Measurements from ENCODE around the gene KCNA5.

The KCNA5 gene

DNA sequence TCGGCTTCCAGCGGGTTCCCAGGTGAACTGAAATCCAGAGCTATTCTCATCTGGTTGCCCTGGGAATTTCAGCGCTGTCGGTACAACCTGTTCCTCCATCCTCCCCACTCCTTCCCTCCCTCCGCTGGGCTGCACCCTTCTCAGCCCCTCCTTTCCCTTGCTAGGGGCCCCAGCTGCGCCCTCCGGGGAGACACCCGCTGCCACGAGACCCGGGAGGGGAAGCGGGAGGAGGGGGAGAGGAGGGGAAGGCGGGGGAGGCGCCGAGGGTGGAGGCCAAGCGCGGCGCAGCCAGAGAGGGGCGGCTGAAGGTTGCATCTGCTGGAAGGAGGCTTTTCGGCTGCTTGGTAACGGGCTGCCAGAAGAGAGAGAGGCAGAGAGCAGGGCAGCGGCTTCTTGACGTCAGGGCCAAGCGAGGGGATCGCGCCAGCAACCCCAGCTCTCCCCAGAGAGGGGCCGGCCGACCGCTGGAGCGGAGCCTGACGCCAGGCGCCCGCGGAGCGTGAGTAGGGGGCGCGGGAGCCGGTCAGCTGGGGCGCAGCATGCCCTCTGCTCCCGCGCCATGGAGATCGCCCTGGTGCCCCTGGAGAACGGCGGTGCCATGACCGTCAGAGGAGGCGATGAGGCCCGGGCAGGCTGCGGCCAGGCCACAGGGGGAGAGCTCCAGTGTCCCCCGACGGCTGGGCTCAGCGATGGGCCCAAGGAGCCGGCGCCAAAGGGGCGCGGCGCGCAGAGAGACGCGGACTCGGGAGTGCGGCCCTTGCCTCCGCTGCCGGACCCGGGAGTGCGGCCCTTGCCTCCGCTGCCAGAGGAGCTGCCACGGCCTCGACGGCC, at the start of gene KCNA5:
Gene KCNA5, plus strand, starts transcription at position 291 of the 831 bp plus-strand sequence. Its CDS starts 269 bp downstream, at position 560.
- Mint-ChIP-seq H3K36me3 (ENCODE audit: low read depth) (peaks cover 5% of the 10 kb centered on the region), H3K4me1 (ENCODE audit: low read depth) (no peaks in the 10 kb centered on the region), H3K27me3 (peaks cover 50% of the 10 kb centered on the region), H3K9me3 (no peaks in the 10 kb centered on the region), H3K4me3 (no peak within 1 kb of the TSS), H3K27ac (no peak within 1 kb of the TSS)

DNA sequence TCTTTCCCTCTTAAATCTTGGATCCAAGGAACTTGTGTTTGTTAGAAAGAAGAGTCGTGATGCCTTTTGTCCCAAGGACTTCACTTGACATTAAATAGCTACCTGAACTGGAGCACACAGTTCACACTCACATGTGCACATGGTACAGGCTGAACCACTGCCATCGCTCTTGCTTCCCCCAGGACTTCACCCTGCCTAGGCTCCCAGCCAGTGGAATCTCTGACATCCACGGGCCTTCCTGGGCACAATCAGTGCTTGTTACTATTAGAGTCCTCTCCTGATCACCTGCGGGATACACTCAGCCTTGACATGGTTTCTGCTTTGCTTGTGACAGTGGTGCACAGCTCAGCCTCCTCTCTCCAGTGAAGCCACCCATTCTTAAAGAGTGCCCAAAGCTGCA, 49.1 kb upstream of the KCNA5 start:
- Mint-ChIP-seq H3K27me3 (peaks cover 23% of the 10 kb centered on the region), H3K9me3 (no peaks in the 10 kb centered on the region), H3K27ac (no peak overlapping the region), H3K4me1 (ENCODE audit: low read depth) (no peaks in the 10 kb centered on the region), H3K4me3 (no peak overlapping the region), H3K36me3 (ENCODE audit: low read depth) (no peaks in the 10 kb centered on the region)

DNA sequence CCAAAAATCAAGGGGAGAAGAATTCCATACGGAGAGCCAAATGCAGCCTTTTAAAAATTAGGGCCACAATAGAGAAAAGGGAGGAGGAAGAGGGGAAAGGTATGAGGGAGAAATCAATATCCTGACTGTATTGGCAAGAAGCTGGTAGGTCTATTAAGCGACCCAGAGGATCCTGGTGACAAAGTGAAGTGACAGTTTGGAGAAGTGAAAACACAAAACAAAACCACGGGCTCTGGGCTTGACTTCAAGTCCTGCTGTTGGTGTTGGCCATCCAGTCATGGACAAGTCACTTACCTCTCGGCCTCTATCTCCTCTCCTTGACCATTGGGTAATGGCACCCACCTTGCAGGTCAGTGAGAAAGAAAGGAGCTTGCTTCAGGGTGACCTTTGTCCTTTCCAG, 47.0 kb upstream of the KCNA5 start:
- no peaks in the 10 kb centered on the region for H3K4me1 Mint-ChIP-seq (ENCODE audit: low read depth)
- H3K36me3 Mint-ChIP-seq (ENCODE audit: low read depth): no peaks in the 10 kb centered on the region
- H3K4me3 Mint-ChIP-seq: no peak overlapping the region
- H3K27ac Mint-ChIP-seq: no peak overlapping the region
- H3K27me3 Mint-ChIP-seq: peaks cover 16% of the 10 kb centered on the region
- H3K9me3 Mint-ChIP-seq: no peaks in the 10 kb centered on the region

DNA sequence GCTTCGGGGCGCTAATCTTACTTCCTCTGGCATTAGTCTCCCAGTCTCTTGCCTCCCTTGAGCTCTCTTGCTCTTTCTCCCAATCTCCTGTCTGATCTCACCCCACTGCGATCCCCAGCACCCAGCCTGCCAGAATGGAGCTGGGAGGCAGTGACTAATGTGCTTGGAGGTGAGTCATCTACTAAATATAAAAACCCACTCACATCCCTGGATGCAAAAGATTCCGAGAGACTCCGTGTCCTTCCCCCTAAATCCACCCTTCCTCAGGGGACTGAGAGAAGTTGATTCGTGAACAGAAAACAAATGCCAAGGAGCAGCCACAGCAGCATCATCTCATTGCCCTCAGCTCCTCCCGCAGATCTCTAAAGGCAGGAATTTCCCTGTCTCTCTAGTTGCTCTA, 45.7 kb upstream of the KCNA5 start:
- Mint-ChIP-seq H3K27ac (no peak overlapping the region), H3K9me3 (no peaks in the 10 kb centered on the region), H3K4me3 (no peak overlapping the region), H3K27me3 (peaks cover 15% of the 10 kb centered on the region), H3K36me3 (ENCODE audit: low read depth) (no peaks in the 10 kb centered on the region), H3K4me1 (ENCODE audit: low read depth) (no peaks in the 10 kb centered on the region)

DNA sequence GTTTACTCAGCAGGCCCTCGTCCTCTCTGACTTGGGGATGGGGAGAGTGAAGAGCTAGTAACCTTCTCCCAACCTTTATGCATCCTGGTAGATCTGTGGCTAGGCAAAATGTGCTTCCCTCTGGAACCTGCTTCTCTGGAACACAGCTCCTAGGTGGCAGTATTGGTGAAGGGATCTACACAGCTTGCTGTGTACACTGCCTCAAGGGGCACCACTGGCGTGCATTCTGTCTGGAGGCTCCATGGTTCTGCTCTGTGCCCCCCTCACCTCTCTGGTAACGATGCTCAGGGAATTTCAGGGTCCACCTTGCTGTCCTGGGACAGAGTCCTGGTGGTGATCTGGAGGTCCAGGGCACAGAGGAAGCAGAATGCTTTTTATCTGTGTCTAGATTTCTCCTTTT, 43.5 kb upstream of the KCNA5 start:
- no peaks in the 10 kb centered on the region for H3K4me1 Mint-ChIP-seq (ENCODE audit: low read depth)
- H3K36me3 Mint-ChIP-seq (ENCODE audit: low read depth): no peaks in the 10 kb centered on the region
- H3K27ac Mint-ChIP-seq: no peak overlapping the region
- no peaks in the 10 kb centered on the region for H3K9me3 Mint-ChIP-seq
- peaks cover 19% of the 10 kb centered on the region for H3K27me3 Mint-ChIP-seq
- H3K4me3 Mint-ChIP-seq: no peak overlapping the region

DNA sequence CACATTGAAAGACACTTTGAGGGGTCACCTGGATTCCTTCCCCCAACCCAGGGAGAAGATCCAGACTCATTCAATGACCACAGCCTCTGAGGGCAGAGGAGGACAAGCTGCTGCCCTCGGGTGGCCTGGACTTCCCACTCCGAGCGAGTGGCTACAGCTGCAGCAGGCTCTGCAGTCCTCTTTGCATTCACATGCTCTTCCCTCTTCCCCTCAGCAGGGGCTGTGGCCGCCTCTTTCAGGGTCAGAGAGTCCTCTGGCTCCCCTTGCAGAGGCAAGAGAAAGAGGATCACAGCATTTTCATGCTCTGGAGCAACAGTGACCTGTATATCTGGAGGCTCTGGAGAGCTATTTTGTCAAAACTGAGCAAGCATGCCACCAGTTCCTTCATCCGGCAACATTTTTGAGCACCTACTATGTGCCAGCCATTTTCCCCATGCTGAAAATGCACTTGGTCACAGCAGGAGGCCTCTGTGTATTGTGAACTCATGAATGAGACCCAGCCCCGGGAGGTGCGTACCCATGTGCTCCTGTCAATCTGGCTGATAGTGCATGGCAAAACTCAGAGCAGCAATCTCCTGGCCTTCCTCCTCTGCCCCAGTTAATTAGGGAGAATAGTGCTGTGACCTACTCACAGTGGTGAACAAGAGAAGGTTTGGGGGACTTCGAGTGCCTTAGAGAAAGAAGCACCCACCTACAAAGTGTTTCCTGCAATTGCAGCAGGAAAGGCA, 42.9 kb upstream of the KCNA5 start:
- H3K9me3 Mint-ChIP-seq: no peaks in the 10 kb centered on the region
- no peaks in the 10 kb centered on the region for H3K36me3 Mint-ChIP-seq (ENCODE audit: low read depth)
- H3K4me3 Mint-ChIP-seq: no peak overlapping the region
- no peaks in the 10 kb centered on the region for H3K4me1 Mint-ChIP-seq (ENCODE audit: low read depth)
- no peak overlapping the region for H3K27ac Mint-ChIP-seq
- peaks cover 23% of the 10 kb centered on the region for H3K27me3 Mint-ChIP-seq

DNA sequence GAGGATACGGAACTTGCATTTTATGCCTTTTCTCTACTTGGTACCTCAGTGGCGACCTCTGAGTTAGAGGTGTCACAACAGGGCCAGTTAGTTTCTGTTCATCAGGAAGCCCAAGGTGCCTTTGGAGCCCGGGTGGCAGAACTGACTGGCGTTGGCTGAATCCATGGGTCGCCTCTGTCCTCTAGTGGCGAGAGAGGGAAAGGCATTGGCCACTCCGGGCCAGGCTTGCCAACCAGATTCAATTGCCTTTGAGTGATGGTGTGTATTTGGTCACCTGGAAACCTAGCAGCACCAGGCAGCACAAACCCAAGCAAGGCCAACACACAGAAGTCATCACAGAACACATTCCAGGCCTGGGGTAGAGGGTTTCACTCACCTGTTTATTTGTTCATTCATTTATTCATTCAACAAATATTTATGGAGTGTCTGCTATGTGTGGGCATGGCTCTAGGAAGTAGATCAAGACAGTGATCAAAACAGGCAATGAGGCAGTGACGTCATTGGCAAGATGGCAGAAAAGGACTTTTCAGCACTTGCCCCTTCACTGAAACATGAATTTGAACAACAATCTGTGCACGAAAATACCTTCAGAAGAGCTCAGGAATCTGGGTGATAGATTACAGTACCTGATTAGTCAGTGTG, 40.5 kb upstream of the KCNA5 start:
- H3K9me3 Mint-ChIP-seq: no peaks in the 10 kb centered on the region
- H3K27me3 Mint-ChIP-seq: peaks cover 34% of the 10 kb centered on the region
- H3K27ac Mint-ChIP-seq: no peak overlapping the region
- no peak overlapping the region for H3K4me3 Mint-ChIP-seq
- H3K4me1 Mint-ChIP-seq (ENCODE audit: low read depth): no peaks in the 10 kb centered on the region
- no peaks in the 10 kb centered on the region for H3K36me3 Mint-ChIP-seq (ENCODE audit: low read depth)

DNA sequence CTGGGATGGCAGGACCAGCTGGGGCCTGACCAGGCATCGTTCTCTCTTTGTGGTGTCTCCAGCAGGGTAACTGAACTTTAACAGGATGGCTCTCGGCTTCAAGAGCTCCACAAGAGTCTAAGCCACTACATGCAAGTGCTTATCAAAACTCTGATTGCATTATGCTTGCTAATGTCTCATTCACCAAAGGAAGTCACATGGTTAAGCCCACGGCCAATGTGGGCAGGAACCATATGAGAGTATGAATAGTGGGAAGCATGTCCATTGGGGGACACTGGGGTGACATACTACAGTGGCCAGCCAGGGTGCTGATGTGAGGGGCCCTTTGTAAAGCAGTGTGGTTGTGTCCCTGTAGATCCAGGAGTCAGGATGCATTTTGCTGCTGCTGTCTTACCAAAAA, 35.0 kb upstream of the KCNA5 start:
- Mint-ChIP-seq H3K27me3 (peaks cover 25% of the 10 kb centered on the region), H3K9me3 (no peaks in the 10 kb centered on the region), H3K4me1 (ENCODE audit: low read depth) (no peaks in the 10 kb centered on the region)

DNA sequence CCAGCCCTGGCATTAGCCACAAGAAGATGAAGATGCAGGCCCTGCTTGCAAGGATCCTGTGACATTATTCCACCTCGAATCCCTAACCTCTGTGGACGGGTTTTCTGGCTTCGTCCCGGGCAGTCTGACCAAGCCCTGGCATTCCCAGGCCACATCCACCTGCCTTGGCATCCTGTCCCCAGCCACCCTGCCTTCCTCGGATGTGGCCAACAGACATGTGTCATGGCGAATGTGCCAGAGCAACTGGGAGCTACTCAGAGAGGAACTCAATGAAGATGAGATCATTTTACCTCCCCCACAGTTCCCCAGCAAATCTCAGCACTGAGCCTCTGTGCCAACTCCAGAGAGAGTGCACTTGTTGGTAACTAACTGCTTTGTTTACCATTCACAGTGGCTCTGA, 33.5 kb upstream of the KCNA5 start:
- H3K4me1 Mint-ChIP-seq (ENCODE audit: low read depth): no peaks in the 10 kb centered on the region
- H3K9me3 Mint-ChIP-seq: no peaks in the 10 kb centered on the region
- H3K27me3 Mint-ChIP-seq: peaks cover 23% of the 10 kb centered on the region
- H3K27ac Mint-ChIP-seq: no peak overlapping the region
- no peaks in the 10 kb centered on the region for H3K36me3 Mint-ChIP-seq (ENCODE audit: low read depth)
- H3K4me3 Mint-ChIP-seq: no peak overlapping the region

More for the DNA sequence above, 35.0 kb upstream of the KCNA5 start:
- Mint-ChIP-seq H3K27ac (no peak overlapping the region), H3K4me3 (no peak overlapping the region), H3K36me3 (ENCODE audit: low read depth) (no peaks in the 10 kb centered on the region)

DNA sequence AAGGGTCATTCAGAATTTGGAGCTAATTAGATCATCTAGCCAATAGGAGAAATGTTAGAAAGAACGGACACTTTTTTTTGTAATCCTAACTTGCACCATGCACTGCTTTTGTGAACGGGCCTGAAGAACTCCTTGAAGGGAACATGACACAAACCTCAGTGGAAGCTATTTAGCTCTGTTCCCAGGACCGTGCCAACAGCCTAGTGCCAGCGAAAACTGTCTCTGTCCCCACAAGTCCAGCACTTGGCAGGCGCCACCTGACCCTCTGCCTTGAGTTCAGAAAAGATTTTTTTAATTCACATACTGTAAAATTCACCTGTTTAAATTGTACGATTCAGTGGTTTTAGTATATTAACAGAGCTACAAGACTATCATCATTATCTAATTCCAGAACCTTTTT, 31.3 kb upstream of the KCNA5 start:
- Mint-ChIP-seq H3K36me3 (ENCODE audit: low read depth) (no peaks in the 10 kb centered on the region), H3K9me3 (no peaks in the 10 kb centered on the region), H3K4me1 (ENCODE audit: low read depth) (no peaks in the 10 kb centered on the region), H3K27me3 (peaks cover 5% of the 10 kb centered on the region), H3K27ac (no peak overlapping the region), H3K4me3 (no peak overlapping the region)

DNA sequence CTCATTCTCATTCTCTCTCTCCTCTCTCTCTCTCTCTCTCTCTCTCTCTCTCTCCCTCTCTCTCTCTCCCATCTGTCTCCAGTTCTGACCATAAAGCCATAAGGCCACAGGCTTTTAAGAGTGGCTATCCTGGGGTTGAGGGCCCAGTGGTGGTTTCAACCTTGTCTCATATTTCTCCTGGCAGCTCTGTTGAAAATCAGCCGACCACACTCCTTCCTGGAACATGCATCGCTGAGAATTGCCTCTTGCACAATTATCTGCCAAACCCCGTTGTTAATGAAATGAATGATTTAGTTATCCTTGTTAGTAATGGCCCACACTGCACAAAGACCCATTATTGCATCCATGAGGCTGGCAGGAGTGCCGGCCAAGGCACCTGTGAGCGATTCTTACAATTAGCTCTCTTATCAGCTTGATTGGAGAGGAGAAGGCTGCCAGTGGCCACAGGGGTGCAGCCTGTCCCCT, 30.4 kb upstream of the KCNA5 start:
- H3K9me3 Mint-ChIP-seq: no peaks in the 10 kb centered on the region
- no peaks in the 10 kb centered on the region for H3K4me1 Mint-ChIP-seq (ENCODE audit: low read depth)
- H3K4me3 Mint-ChIP-seq: no peak overlapping the region
- peaks cover 4% of the 10 kb centered on the region for H3K27me3 Mint-ChIP-seq
- no peak overlapping the region for H3K27ac Mint-ChIP-seq
- H3K36me3 Mint-ChIP-seq (ENCODE audit: low read depth): no peaks in the 10 kb centered on the region

DNA sequence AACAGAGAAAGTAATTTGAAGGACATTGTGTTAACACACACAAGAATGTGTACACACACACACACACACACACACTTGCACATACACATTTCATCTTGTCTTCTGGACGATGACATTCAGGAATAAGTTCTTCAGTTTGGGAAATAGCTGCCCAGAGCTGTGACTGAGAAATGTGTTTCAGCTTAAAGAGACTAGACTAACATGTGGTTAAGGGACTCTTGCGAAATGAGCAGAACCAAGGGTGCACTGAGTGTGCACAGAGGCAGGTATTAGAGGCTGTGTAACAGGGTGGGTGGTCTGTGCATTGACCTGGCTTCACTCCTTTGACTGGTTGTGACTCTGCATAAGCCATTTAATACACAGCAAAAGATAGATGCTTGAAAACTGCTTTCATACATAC, 29.4 kb upstream of the KCNA5 start:
- Mint-ChIP-seq H3K4me3 (no peak overlapping the region), H3K27ac (no peak overlapping the region), H3K36me3 (ENCODE audit: low read depth) (no peaks in the 10 kb centered on the region), H3K27me3 (peaks cover 4% of the 10 kb centered on the region), H3K9me3 (no peaks in the 10 kb centered on the region), H3K4me1 (ENCODE audit: low read depth) (no peaks in the 10 kb centered on the region)

DNA sequence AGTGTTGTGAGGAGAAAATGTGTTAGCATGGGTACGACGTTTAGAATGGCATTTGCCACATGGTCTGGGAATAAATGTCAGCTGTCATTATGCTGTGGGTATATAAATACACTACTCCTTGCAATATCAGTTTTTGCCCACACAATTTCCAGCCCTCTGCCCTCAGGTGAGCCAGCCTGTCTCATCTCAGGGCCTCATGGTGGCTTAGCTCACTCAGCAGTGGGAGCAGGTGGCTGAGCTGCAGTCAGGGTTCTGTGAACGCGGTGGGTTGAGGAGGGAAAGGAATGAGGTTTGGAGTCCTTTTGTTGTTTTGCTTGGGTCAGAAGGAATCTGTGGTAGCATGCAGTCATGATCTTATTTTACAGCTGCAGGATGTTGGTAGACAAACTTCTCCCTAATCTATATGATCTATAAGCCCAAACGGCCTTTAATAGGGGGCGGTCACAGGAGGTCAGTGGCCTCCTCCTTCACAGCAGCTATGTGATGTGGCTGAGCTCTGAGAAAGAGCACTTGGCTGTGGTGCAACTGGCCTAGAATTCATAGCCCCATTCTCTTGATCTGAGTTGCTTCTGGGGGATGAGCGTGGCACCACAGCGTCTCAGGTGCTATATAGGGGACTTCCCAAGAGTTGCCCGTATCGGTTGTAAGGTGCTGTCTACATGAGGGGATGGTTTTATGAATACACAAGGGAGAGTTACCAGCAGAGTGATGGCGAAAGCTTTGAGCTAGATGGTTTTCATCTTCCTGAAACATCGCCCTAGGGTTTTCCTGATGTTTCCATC, 27.8 kb upstream of the KCNA5 start:
- Mint-ChIP-seq H3K4me1 (ENCODE audit: low read depth) (no peaks in the 10 kb centered on the region), H3K27me3 (peaks cover 4% of the 10 kb centered on the region), H3K27ac (no peak overlapping the region), H3K36me3 (ENCODE audit: low read depth) (no peaks in the 10 kb centered on the region), H3K9me3 (no peaks in the 10 kb centered on the region), H3K4me3 (no peak overlapping the region)

DNA sequence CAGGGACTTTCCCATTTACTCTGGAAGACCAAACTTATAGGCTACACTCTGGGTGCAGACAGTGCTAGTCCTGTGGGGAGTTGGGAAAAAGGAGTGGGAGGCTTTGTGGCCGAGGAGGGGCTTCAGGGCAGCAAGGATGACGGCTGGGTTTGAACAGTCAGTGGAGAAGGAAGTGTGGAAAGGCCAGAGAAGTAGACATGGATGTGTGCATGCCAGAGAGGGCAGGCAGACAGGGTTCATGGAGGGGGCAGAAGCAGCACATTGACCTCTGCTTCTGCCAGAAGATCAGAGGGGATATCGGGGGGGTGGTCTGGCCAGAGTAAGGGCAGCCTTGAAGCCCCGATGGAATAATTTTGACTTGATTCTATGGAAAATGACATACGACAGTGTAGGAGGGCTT, 27.2 kb upstream of the KCNA5 start:
- Mint-ChIP-seq H3K9me3 (no peaks in the 10 kb centered on the region), H3K4me3 (no peak overlapping the region)

More for the DNA sequence above, 27.2 kb upstream of the KCNA5 start:
- Mint-ChIP-seq H3K4me1 (ENCODE audit: low read depth) (no peaks in the 10 kb centered on the region), H3K27me3 (peaks cover 6% of the 10 kb centered on the region), H3K36me3 (ENCODE audit: low read depth) (no peaks in the 10 kb centered on the region), H3K27ac (no peak overlapping the region)
